Central memory CD4-positive, alpha-beta T cell (primary cell): Measurements from ENCODE around the gene FAM135A.

ENCODE experiments used
- DNase-seq: peaks from one replicate; pipeline ENCODE4 v3.0.0; 2022
- total RNA-seq, 3 experiments: gene quantifications; one replicate each; lab custom pipeline; 2026; lab: John Stamatoyannopoulos, UW

The FAM135A gene
- 10.6 to 18.9 (median 18.3) reads per million in 3 experiments for total RNA-seq

DNA sequence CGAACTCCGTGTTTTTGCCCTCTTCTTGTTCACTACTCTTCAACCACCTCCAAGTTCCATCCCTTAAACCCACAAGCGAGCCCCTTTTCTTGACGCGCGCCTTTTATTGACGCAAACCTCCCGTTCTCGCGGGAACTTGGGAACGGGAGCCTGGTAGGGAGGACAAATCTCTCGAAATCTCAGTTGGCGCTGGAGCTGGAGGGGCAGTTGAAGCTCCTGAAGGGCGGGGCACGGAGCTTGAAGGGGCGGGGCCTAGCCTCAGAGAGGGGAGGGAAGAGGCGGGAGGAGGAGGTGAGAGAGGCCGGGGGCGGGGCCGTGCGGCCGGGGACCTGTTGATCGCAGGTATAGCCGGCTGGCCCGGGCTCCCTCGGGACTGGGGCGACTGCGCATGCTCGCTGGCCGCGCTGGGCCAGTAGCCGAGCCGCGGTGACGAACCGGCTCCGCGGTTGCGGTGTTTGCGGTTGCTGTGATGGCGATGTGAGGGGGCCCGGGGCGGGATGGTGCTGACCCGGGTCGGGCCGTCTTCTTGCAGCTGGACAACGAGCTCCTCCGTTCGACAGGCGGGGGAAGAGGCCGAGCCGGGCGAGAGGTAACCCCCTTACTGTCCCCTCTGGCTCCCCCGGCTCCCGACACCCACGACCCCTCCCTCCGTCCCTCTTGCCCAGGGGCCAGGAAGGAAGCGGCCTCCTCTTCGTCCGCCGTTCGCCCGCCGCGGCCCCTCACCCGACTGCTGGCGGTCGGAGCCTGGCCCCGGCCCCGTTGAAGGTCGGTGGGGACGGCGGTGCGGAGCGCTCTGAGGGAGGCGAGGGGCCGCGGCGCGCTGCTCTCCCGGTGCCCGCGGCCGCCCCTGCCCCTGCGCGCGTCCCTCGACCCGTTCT lies at the start of gene FAM135A:
Gene FAM135A, plus strand, starts transcription at position 395 of the 878 bp plus-strand sequence. CDS start 14,835 bp downstream, outside the sequence.
- DNase-seq: peak; percentile 91

DNA sequence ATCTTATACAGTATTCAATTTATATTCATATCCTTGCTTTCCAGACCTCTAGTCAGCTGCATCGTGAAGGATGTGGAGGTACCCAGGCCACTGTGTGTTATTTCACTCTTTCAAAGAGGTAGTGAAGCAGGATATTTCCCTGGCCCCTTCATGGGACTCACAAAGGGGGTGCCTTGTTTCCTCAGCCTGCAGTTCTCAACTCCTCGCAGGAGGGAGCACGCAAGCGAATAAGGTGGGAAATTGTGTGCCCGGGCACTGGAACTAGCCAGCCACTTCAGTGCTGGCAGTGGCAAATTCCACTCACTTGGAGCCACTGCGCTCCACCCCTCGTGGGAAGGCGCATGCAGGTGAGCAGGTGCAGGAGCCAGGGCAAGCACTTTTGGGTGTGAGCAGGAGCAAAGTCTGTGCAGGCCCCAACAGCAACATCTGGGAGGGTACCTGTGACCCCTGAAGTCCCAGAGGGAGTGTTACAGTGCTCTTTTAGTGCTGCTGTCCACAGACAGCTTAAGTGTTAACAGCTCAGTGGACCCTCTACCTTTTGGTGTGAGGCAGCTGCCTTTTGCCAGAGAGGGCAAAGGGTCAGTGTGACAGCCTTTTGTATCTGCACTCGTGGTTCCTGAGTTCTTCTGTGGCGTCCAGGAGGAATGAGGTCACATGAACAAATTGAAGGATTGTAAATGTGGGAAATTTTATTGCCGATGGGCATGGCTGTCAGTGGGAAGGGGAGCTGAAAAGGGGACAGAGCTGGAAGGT lies 49.4 kb upstream of the FAM135A start:
- no peak for DNase-seq

DNA sequence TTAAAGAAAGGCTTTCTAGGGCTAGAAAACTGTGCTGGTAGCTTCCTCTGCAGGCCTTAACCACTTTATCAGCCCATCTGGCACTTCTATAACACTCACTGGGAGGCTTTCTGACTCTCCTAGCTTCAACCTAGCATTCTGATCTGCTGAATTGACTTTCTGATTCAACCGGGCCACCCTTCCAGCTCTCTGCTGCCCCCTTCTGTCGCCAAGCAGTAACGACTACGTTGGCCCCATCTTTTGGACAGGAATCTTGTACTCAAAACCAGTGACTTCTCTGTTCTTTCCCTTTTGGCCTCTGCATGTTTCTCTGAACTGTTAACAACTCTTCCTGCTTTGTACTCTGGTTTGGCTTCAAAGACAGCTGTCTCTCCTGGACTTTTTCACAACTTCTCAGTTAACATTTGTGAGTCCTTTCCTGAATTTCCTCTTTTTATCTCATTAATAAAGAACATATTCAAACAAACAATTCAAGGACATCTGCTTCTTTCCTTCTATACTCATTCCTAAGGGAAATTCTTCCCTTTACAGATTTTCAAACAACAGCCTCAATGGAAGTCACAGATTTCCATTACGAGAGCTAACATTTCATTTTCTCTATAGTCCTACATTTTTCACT lies 43.9 kb upstream of the FAM135A start:
- peak; percentile 50 for DNase-seq

DNA sequence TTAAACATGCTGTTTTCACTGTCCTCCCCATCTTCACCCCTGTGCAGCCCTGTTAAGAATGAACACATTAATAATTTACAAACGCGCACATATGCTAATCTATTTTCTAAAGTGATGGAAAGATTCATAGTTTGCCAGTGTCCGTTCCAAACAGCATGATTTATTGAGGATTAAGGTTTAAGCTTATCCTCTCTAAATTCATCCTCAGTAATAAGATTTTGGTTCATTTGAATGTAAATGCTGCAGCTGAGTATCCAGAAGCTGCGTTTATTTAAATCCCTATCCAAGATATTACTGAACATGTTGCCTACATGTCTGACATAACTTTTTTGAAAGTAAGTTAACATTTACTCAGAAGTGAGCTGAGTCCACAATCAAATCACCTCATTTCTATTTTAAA lies 42.8 kb upstream of the FAM135A start:
- DNase-seq: no peak

DNA sequence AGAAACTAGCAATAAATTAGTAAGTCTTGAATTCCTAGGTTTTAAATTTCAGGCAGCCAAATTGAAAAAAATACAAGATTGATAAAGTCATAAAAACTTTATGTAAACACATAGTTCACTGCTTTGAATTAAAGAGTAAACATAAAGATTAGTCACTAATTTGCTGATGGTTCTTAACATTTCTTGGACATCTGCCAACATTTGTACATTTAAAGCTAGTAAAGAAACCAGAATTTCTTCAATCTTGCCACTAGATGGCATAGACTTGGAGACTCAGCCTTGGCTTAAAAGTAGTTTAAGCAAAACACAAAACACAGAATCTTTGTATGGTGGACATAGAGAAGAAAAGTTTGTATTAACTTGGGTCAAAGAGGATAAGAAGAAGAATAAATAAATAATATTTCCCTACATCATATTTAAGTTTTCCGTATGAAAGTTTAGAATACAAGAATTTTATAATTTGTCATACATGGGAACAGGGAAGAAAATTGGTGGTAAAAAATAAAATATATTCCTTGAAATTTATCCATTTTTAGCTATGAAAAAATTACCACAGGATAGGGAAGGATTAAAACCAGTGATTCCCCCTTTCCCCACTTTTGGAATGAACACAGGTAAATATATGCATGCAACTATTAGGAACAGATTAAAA lies 41.7 kb upstream of the FAM135A start:
- peak; percentile 50 for DNase-seq

DNA sequence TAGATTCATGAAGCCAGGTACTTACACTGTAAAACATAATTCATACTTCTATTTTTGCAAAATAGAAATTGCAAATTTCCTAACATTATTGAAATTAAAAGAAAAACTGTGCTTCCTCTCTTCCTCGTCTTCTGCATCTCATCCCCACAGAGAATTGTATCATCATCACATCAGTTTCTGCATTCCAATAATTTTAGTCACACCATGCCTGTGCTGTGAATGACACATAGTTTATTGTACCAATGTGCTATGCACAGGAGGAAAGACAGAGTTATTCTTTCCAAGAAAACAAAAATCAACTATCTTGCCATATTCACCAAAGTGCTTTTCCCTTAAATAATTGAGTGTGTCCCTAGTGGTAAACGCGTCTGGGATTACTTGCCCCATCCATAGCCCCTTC lies 38.1 kb upstream of the FAM135A start:
- DNase-seq: no peak

DNA sequence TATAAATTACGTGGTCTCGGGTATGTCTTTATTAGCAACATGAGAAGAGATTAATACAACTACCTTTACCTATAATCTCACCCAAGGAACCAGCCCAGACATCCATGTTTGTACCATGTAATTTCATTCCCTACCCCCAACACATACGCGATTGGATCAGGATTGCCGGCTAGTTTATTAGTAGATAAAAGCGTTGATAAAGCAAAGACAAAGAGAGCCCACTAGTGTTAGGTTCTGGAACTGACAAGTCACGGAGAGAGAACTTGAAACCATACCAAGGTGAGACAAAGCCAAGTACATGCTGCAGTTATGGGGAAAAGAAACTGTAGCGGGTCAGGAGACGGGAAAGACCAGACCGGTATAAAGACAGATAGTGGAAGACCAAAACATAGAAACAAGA lies 37.4 kb upstream of the FAM135A start:
- no peak for DNase-seq

DNA sequence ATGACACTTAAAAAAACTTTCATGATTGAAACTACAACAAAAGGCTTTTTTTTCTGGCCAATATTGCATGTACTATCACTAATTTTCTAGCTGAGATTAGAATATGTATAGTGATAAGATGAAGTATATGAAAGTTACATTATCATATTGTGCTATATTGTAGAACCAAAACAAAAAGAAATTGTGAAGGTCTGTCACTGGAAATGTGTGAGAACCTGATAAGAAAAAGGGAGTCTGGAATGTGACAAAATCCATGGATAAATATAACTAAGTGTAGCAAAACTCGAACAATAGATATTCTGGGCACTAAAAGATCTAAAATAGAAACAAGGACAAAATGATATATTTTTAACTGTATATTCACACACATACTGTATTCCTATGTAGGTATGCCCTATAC lies 36.7 kb upstream of the FAM135A start:
- DNase-seq: no peak

DNA sequence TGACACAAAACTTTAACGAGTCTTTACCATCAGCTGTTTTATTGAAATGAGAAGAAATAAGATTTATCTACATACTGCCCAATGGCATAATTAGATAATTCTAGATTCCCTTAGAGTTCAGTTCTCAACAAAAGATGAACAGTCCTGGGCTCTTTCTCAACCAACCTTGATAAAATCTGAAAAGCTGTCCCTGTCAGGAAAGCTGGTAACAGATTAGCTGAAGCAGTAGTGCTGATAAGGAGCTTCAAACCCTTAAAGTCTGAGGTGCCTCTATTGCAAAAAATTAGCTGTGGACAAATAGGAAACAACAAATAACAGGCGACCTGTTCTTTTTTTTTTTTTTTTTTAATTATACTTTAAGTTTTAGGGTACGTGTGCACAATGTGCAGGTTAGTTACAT lies 35.9 kb upstream of the FAM135A start:
- DNase-seq: no peak

DNA sequence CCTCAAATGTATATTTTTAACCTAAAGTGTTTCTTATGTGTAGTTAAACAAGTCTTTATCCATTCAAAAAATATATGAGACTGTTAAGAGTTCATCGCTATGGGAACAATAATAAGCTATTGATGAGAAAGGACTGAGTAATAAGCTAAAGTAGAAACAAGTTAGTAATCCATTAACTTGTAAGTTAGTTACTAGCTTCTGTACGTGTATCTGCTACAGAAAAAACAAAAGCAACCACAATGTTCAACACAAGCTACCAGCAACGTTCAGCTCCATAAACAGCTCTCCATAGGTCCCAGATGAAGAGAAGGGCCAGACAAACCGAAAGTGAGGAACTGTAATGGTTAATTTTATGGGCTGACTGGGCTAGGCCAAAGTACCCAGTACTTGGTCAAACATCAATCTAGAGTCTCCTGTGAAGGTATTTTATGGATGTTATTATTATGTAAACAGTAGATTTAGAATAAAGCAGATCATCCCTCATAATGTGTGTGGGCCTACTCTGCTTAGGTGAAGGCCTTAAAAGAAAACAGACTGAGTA lies 33.8 kb upstream of the FAM135A start:
- no peak for DNase-seq

DNA sequence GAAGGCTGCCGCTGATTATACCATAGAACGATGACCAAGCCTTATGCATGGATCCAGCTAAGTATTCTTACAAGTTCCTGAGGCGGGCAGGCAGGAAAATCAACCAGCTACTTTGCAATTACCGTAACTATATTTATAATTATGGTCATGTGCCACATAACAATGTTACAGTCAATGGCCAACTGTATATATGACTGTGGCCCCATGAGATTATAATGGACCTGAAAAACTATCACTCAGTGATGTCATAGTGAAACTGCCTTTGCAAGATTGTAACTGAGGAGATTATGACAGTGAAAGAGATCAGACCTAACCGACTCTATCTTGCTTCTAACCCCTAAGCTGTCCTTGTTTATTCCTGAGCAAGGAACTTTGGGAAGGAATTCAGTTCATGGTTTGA lies 33.1 kb upstream of the FAM135A start:
- DNase-seq: no peak

DNA sequence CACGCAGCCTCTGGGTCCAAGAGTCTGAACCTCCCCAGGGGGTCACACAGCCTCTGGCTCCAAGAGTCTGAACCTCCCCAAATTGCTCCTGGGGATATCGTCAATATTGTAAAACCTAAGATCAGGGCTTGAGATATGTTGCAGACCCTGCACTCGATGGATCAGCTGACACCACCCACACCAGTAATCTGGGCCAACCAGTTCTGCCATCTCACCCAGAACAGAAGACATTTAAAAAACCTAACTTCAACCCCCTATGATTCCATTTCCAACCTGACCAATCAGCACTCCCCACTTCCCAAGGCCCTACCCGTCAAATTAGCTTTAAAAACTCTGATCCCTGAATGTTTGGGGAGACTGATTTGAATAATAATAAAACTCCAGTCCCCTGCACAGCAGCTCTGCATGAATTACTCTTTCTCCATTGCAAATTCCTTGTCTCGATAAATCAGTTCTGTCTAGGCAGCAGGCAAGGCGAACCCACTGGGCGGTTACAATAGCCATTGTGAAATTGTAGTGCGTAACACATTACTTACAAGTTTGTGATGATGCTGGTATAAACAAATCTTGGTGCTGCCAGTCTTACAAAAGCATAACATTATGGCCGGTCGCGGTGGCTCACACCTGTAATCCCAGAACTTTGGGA lies 32.4 kb upstream of the FAM135A start:
- DNase-seq: no peak

DNA sequence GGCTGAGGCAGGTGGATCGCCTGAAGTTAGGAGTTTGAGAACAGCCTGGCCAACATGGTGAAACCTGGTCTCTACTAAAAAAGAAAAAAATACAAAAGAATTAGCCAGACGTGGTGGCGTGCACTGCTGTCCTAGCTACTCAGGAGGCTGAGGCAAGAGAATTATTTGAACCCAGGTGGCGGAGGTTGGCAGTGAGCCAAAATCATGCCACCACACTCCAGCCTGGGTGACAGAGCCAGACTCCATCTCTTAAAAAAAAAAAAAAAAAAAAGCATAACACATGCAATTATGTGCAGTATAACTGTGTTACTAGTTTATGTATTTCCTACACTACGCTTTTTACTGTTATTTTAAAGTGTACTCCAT lies 31.9 kb upstream of the FAM135A start:
- no peak for DNase-seq

DNA sequence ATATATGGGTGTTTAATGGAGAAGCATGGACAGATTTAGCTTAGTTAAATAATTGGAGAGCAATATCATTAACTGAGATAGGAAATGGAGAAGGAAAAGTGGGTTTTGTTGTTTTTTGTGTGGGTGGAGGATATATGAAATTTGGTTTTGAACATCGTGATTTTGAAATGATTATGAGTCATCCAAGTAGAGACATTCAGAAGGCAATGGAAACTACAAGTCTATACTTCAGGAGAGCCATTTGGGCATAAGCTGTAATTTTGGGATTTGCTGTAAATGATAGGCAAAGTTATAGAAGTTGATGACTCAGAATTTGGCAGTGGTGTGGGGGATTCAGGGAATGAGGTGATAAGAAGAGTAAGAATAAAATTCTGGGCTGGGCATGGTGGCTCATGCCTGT lies 27.4 kb upstream of the FAM135A start:
- no peak for DNase-seq

DNA sequence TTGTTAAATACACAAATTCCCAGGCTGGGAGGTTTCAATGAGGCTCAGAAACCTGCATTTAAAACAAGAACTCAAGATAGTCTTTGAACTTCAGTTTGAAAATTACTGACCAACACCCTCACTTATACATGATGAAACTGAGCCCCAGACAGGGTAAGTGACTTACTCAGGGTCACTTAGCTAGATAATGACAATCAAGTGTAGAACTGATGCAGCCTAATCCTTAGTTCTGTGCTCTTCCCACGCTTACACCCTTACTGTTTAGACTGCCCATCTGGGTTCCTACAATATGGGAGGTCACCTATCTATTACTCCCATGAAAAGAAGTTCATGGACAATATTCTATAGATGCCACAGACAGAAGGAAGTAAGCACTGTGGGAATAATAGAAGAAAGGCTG lies 24.5 kb upstream of the FAM135A start:
- DNase-seq: no peak

DNA sequence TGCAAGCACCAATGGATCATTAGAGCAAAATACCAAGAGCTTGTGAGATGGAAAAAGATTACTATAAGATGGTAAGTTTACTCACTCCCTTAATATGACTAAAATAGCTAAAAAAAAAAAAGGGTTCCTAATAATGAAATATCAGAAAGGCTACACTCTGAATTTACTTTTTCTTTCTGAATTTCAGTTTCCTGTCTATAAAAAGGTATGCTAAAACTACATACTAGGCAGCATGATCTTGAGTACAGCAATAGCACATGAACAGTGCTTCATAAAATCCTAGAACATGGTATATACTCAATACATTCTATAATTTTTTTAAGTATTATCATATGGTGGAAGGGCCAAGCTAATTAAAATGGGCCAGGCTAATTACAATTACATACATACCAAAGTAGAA lies 24.0 kb upstream of the FAM135A start:
- DNase-seq: no peak

DNA sequence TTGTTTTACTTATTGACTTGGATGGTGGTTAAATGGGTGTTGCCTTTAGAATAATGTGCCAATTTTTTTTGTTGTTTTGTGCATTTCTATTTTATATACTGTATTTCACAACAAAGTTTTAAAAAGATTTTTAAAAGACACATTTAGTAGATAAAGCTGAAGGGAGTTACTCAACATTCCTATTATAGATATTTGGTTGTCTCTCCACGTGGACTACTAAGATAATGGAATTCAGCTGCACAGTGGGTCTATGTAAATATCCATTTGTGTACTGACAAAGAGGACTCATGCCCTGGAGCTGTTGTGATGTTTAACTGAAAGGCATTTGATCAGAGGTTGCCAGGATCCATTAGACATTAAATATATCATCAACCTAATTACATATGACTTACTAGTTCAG lies 23.2 kb upstream of the FAM135A start:
- DNase-seq: no peak

DNA sequence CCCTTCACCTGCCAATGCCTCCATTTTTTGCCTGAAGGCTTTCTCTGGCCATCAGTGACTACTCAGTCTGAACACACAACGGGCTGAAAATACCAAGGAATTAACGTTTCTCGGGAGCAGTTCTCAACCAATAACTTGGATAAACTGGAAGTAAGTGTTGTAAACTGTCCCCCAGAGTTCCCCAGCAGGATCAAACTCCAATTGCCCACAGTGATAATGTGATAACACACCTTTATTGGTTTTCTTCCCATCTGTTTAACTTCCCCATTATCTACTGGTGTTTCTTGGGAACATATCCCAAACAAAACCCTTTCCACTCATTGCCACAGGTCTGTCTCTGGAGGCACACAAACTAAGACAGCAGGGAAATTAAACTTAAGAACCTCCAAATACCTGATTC lies 21.8 kb upstream of the FAM135A start:
- DNase-seq: no peak

DNA sequence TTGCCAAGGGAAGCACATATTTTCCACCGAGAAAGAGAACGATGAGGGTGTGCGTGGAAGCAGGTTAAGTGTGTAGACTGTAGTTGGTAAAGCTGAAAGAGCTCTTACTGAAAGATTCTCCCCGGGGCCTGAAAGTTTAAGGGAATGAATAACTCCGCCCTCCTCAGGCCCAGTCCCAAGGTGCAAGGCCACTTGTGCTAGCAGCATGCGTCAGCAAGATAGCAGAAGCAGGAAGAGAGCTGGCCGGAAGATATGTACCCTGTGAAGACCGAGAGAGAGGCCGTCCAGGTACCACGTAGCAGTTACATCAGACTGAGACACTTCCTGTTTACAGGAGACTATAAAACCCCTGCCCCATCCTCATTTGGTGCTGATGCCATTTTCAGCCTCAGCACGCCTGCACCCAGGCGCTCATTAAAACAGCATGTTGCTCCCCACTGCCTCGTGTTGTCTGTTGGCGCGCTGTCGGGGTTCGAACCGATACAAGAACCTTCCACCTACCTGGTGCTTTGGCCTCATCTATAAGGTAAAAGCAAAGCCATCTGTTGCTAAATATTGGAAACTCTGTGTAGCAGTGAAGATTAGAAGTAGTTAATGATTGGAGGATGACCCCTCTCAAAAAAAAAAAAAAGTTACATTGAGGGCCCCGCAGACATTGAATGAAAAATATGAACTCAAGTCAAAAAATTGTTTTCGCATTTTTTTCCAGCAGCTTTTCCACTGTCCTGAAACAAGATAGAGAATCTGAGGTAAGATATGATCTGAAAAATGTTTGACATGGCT lies 18.6 kb upstream of the FAM135A start:
- DNase-seq: no peak

DNA sequence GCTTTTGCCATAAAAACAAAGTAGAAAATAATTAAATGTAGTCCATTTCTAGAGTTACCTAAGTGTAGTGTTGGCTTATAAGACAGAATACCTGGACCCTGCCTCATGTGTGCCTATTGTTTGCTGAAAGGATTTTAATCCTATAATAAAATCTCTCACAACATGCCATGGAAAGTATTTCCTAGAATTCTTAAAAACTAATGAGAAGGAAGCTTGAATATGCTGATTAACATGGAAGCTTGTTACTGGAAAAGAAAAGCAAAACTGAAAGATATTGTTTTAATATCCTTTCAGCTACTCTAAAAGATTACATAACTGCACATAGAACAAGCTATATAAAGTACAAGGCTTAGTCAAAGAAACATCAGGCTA lies 18.0 kb upstream of the FAM135A start:
- no peak for DNase-seq

DNA sequence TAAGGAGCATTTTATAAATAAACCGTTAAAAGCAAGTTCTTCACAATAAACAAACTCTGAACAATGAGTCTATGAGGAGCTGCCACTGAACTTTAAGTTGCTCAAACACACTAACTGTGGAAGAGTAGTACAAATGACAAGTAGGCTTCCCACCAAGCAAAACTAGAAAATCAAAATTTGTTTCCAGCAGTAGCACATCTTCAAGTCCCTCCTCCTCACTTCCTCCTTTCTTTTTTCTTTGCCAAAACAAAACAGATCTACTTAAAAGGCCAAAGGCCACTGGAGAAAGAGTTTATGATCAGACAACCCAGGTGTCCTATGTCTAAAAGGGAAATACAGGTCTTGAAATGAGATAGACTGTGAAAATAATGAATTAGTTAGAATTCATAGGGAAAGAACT lies 17.1 kb upstream of the FAM135A start:
- no peak for DNase-seq
